ENCODE results near the gene CDH22. TPM values are rescaled to one million over a fixed set of nuclear protein-coding genes. Genes with fewer than 3 reads are reported as not detected.

Gene CDH22
- total RNA-seq, 1 donor from 2014 or later = 0.09 TPM

DNA sequence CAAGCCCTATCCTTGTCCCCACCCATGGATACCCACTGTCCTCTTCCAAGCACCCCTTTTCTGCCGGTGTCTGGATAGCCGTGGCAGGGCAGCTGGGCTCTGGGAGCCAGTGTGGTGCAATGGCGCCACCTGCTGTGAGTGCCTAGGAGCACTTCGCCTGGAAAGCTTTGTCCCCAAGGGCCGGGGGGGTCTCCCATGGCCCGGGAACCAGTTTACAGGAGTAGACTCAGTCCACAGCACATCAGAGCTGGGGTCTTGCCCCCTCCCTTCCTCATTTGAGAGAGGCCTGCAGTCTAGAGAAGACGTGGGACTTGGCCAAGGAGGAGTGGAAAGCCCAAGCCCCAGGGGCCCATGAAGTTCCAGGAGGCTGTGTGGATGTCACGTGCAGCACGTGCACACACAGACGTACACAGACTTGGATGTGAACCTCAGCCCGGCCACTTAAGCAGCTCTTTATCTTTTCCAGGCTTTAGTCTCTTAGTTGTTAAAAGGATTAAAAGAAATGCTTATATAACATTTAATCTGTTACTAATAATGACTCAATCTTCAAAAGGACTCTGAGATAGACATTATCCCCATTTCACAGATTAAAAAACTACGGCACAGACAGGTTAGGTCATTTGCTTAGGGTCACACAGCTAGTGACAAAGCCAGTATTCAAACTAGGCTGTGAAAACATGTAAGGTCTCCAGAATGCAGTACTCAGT lies 40.9 kb upstream of the CDH22 start:
- DNase-seq = peak; percentile 40
- TF ChIP-seq, protein P1, sequence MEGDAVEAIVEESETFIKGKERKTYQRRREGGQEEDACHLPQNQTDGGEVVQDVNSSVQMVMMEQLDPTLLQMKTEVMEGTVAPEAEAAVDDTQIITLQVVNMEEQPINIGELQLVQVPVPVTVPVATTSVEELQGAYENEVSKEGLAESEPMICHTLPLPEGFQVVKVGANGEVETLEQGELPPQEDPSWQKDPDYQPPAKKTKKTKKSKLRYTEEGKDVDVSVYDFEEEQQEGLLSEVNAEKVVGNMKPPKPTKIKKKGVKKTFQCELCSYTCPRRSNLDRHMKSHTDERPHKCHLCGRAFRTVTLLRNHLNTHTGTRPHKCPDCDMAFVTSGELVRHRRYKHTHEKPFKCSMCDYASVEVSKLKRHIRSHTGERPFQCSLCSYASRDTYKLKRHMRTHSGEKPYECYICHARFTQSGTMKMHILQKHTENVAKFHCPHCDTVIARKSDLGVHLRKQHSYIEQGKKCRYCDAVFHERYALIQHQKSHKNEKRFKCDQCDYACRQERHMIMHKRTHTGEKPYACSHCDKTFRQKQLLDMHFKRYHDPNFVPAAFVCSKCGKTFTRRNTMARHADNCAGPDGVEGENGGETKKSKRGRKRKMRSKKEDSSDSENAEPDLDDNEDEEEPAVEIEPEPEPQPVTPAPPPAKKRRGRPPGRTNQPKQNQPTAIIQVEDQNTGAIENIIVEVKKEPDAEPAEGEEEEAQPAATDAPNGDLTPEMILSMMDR (IDR thresholded peaks at IDR 0.05) = no peak
- no peak for ATAC-seq (ENCODE audit: low read depth)
- Mint-ChIP-seq H3K27me3 (no peaks in the 10 kb centered on the region), H3K36me3 (ENCODE audit: low read depth) (peaks cover 63% of the 10 kb centered on the region), H3K9me3 (no peaks in the 10 kb centered on the region), H3K4me1 (peaks cover 28% of the 10 kb centered on the region), H3K27ac (no peak overlapping the region), H3K4me3 (no peak overlapping the region)
- ChIA-PET CTCF (interaction anchor here (0.7 to 2.7 kb wide), 15 partner anchors 9 to 379 kb away, joined by 3 to 16 read pairs (median 4); no protein-coding TSS in a partner anchor), POLR2A (interaction anchor here (1.5 to 3.5 kb wide), 5 partner anchors 10 to 230 kb away, joined by 5 to 23 read pairs (median 18); partner anchors contain the start of gene ELMO2)
- intact Hi-C loops (cut with micrococcal nuclease) = loop anchor here (1.0 to 2.0 kb wide), 3 partner anchors 42 to 326 kb away; no protein-coding TSS in a partner anchor

DNA sequence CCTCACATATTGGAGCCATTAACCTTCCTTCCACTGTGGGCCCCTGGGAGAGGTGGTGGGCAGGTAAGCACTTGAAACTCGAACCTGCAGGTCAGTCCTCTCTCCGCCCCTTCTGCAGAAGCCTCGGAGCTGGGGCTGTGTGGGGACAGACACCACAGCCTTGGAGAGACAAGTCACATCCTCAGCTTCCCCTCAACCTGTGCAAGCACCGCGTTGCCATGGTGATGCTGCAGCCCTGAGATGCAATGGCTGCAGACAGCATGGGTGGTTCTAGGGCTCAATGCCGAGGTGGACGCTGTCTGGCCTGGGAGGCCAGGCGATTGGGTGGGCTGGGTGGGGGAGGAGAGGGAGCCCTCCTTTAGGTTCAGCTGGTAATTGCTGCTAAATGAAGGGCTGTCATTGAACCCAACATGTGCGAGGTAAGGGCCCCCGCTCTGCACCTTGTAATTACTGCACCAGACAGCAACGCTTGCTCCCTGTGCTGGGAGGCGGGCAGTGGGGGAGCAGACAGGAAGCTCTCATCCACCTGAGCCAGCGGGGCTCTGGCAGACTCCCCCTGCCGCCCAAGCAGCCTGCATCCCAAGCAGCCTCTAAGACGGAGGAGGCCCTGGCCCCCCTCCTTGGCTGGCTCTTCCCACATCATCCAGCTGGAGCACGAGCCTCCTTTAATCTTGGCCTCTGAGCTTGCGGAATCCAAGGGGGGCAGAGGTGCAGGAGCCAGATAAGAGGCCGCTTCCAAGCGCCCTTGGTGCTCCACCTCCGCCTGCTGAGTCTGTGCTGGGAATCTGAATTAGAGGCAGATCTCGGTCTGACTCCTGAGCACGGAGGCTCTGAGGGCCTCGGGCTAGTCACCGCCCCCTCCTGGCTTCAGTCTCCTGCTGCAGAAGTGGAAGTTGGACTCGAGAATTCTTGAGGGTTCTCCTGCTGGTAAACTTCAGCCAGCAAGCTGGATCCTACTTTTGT lies 39.8 kb upstream of the CDH22 start:
- Mint-ChIP-seq H3K36me3 (ENCODE audit: low read depth) (peaks cover 53% of the 10 kb centered on the region), H3K4me1 (peaks cover 34% of the 10 kb centered on the region), H3K27ac (no peak overlapping the region), H3K9me3 (no peaks in the 10 kb centered on the region), H3K4me3 (no peak overlapping the region), H3K27me3 (no peaks in the 10 kb centered on the region)
- DNase-seq = no peak
- intact Hi-C loops (cut with micrococcal nuclease) = loop anchor here (2.0 kb wide), 1 partner anchor 325 kb away; no protein-coding TSS in a partner anchor
- no peak for ATAC-seq (ENCODE audit: low read depth)
- ChIA-PET CTCF (interaction anchor here (0.7 to 2.7 kb wide), 13 partner anchors 10 to 378 kb away, joined by 3 to 16 read pairs (median 4); no protein-coding TSS in a partner anchor), POLR2A (interaction anchor here (1.6 to 3.5 kb wide), 4 partner anchors 11 to 229 kb away, joined by 10 to 23 read pairs (median 20); no protein-coding TSS in a partner anchor)
- TF ChIP-seq, protein P1 (IDR thresholded peaks at IDR 0.05) = no peak

DNA sequence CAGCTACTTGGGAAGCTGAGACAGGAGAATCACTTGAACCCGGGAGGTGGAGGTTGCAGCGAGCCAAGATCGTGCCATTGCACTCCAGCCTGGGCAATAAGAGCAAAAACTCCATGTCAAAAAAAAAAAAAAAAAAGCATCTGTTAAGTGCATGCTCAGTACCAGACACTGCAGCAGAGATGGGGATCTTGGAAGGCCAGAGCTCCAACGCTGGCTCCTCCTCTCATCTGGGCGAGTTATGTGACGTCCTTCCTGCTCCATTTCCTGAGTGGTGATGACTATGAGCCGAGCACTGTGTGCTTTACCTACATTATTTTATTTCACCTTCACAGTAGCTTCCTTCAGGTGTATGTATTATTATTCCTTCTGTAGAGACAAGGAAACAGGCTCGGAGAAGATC lies 38.5 kb upstream of the CDH22 start:
- ATAC-seq (ENCODE audit: low read depth) = no peak
- Mint-ChIP-seq H3K4me3 (no peak overlapping the region), H3K36me3 (ENCODE audit: low read depth) (peaks cover 46% of the 10 kb centered on the region), H3K4me1 (peaks cover 39% of the 10 kb centered on the region), H3K9me3 (no peaks in the 10 kb centered on the region), H3K27ac (no peak overlapping the region), H3K27me3 (peaks cover 6% of the 10 kb centered on the region)
- intact Hi-C loops (cut with micrococcal nuclease) = no loop called here
- DNase-seq = no peak
- ChIA-PET CTCF (interaction anchor here (0.5 kb wide), 1 partner anchor 333 kb away, joined by 3 read pairs; no protein-coding TSS in a partner anchor), POLR2A (interaction anchor here (1.0 to 1.1 kb wide), 2 partner anchors 9 to 18 kb away, joined by 5 to 7 read pairs; no protein-coding TSS in a partner anchor)
- TF ChIP-seq, protein P1 (IDR thresholded peaks at IDR 0.05) = no peak

DNA sequence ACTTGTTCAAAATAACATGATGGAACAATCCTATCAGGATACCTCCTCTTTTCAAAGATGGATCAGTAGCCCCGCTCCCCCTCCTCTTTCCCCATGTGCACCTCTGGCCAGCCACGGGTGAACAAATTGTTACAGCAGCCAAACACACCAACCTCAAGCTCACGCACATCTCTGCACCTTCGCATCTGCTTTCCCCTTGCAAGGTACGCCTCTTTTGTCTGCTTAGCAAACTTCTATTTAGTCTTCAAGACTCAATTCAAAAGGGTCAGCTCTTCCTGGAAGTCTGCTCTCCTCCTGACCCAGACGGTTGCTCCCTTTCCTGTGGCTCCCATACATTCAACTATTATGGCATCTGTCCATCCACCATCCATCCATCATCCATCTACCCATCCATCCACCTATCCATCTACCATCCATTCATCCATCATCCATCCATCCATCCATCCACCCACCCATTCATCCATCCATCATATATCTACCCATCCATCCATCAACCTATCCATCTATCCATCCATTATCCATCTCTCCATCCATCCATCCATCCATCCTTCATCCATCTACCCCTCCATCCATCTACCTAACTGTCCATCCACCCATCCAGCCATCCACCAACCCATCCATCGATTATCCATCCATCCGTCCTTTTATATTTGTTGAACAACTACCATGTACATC lies 36.3 kb upstream of the CDH22 start:
- Mint-ChIP-seq H3K27me3 (peaks cover 17% of the 10 kb centered on the region), H3K27ac (no peak overlapping the region), H3K4me3 (no peak overlapping the region), H3K9me3 (no peaks in the 10 kb centered on the region), H3K4me1 (peaks cover 20% of the 10 kb centered on the region), H3K36me3 (ENCODE audit: low read depth) (peaks cover 27% of the 10 kb centered on the region)
- intact Hi-C loops (cut with micrococcal nuclease) = no loop called here
- ATAC-seq (ENCODE audit: low read depth) = no peak
- DNase-seq = no peak
- TF ChIP-seq, protein P1 (IDR thresholded peaks at IDR 0.05) = no peak
- CTCF ChIA-PET = no interaction called here
- POLR2A ChIA-PET = no interaction called here
